GM19324 (cell line): ENCODE measurements around the gene RPRD1B.

Experiments used
- ATAC-seq: cut with Tn5 transposase; IDR thresholded peaks from one replicate; pipeline ENCODE4 v1.9.1; 2021; ENCODE audit warnings: mild to moderate bottlenecking, moderate library complexity; ENCODE audit not compliant: unreplicated experiment, low FRiP score

Gene RPRD1B

DNA sequence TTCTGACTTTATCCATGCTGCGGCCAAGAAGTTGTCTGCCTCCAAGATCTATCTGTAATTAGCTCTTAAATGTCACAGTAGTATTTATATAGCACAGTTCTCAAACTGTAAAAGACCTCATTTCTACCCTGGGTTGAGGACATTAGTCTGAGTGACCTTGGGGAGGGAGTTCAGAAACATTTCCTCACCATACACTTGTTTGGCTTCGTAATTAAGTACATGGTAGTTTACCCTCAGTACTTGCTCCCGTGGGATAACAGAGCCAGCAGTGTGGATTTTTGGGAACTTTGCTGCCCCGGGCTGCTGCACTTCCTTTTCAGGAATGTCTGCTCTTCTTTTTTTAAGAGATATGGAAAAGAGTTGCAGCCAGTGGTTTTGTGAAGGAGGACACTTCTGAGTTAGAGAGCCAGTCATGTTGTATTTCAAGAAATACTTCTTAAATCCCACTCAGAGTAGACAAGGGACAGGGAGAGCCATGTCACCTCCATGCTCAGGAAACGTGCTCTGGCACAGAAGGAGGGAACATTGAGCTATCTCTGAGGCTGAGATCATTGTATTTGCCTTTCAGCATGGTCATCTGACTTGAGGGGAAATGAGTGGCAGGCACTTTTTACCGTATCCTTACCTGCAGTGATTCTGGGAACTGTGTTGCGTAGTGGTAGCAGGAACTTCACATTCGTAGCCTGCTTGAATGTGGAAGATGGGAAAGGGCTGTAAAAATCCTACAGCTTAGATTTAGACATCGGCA, 33.6 kb downstream of the RPRD1B start:
- no peak for ATAC-seq

DNA sequence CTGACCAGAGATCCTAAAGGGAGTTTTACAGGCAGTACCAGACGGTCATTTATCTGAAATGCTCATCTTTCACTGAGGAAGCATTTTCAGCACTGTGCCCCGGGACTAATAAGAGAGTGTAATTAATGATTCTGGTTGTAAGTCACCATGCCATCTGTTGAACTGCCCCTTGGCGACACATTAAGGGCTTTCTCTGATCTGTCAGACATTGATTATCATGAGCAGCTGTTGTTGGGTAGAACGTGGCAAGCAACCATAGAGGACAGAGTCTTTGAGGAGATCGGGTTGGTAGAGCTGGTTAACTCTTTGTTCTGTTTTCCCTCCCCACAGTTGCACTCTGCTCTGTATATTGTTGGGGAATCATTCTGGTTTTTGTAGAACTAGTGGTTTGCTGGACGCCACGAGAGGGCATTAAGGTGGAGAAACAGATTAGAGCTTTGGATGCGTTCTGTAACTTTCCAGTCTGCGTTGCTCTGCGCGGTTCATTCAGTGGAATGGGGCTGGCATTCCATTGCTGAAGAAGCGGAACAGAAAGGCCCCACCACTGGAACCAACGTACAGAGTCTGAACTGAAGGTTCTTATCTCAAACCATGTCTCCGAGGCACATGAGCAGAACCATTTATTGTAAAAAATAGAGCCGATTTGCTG, 34.3 kb downstream of the RPRD1B start:
- ATAC-seq, result no peak

DNA sequence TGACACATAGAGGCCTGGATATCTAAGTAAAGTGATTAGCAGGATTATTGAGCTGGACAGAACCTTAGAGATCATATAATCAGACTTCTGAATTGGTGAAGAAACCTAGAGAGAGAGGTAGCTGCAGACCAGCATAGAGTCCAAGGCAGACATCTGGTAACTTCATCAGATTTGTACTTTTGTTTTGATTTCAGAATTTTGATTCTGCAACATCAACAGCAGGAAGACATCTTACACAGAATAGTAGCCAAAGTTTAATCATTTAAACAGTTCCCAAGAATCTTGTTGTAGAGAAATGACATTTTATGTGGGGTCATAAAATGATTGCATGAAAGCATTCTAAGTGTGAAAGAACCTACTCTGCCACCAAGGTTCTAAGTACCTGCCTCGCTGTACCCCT, 39.4 kb downstream of the RPRD1B start:
- no peak for ATAC-seq

DNA sequence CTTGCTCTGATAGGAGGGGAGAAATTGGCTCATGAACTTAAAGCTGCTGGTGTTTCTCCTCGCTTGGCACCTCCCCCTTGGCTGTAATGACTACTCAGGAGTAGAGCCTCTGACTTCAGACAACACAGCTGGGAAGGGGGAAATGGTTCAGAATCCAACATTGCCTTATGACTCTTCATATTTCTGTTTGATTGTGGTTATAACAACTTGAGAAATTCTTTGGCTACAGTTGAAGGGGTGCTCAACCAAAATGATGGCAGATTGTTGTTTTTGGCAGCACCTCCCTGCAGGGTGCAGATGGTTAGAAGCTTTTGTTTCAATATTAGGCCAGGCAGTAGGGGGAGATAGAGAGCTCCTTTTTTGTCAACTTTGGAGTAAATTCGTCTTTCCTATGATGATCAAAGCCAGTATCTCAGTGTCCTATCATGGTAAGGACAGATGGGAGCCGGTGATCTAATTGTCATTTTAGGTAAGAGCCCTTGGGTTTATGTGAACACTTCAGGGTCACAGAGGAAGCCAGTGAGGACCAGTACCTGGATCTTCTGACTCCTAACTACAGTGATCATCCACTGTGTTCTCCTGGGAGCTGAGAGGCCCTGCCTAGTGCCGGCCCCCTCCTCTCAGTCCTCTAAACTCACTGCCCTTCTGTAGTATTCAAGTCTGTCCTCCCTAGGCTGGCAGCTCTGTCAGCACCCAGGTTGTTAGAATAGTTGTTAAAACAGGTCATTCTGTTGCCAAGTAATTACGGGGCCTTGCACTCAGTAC, 39.9 kb downstream of the RPRD1B start:
- no peak for ATAC-seq

DNA sequence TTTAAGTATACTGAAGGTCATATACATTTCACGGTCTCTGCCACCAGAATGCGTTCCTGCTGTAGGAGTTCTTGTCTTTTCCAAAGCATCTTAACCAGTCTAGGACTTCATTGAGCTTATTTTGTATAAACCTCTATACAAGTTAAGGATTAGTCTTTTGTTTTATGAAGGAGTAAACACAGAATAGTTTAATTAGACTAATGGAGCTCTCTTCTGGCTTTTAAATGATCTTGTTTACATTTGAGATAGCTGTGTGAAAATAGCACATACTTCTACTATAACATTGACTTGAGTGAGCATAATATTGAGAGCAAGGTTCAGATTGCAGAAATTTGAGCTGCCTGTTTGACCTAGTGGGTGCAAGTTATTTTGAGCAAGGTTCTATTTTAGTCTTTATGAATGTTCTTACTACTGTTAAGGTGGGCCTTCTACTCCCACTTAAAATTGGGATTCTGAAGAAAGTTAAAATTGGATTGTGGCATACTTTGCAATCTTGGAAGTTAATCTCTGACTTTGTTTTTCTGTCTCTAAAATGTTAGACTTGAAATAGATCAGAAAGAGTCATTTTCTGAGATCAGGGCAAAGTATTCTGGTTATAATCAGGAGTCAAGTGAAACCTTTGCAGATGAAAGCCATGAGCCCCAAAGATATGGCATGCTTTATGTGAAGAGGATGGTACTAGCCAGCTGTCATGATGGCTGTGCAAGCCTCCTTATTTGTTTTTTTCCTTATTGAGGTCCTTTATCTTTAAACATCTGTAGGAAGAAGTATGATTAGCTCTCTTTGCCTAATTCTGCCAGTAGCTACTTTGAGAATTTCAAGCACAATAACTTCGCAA, 41.8 kb downstream of the RPRD1B start:
- no peak for ATAC-seq

DNA sequence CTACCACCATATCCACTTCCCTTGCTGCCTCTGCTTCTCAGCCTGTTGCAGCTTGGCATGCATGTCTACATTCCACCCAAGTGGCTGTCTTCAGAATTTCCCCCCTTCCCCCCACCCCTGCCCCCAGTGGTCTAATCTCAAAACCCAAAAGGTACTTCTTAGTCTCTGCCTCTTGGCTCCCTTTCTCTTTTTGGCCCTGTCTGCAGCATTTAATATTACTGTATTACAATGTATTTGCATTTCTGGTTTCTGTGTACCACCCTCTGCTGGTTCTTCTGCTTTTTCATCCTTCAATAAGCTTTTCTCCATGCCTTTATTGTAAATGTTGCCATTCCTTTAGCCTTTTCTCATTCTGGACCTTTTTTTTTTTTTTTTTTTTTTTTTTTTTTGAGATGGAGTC, 43.0 kb downstream of the RPRD1B start:
- no peak for ATAC-seq

DNA sequence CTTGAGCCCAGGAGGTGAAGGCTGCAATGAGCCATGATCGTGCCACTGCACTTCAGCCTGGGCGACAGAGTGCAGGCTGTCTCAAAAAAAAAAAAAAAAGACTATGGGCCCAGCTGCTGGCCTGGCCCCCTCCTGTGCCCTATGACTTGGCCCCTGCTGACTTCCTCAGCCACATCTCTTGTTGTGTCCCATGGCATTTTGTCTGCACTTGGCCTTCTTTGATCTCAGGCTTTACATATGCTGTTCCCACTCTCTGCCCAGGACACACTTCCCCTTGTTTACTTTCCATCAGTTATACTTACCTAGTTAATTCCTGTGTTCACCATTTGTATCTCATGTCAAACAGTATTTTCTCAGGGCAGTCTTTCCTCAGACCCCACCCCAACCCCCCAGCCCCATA, 44.5 kb downstream of the RPRD1B start:
- no peak for ATAC-seq

DNA sequence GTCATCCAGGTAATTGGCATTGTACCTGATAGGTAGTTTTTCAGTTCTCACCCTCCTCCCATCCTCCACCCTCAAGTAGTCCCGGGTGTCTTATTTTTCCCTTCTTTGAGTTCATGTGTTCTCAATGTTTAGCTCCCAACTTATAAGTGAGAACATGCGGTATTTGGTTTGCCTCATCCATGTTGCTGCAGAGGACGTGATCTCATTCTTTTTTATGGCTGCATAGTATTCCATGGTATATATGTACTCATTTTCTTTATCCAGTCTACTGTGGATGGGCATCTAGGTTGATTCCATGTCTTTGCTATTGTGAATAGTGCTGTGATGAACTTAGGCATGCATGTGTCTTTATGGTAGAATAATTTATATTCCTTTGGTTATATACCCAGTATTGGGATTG, 45.8 kb downstream of the RPRD1B start:
- ATAC-seq, result no peak

DNA sequence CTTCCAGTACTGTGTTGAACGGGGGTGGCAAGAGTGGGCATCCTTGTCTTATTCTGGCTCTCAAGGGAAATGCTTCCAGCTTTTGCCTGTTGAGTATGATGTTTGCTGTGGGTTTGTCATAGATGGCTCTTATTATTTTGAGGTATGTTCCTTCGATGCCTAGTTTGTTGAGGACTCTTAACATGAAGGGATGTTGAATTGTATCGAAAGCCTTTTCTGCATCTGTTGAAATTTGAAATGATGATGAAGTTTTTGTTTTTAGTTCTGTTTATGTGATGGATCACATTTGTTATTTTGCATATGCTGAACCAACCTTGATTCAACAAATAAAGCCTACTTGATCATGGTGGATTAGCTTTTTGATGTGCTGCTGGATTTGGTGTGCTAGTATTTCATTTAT, 48.0 kb downstream of the RPRD1B start:
- ATAC-seq, result no peak

DNA sequence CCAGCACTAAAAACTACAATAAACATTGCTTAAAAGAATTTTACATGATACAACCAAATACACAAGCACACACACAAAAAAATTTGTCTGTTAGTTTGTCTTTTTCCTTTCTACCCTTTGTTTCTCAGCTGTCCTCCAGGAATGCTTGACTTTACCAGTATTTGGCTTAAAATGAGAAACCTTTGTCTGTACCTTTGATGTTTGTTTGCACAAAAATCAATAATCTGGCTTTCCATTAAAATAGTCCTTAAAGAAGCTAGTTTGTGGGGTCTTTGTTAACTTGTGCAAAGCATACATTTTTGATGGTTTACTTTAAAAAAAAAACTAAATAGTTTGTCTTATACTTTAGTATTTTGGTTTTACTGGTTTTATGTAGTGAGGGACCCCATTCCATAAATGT, 49.3 kb downstream of the RPRD1B start:
- ATAC-seq, result no peak

DNA sequence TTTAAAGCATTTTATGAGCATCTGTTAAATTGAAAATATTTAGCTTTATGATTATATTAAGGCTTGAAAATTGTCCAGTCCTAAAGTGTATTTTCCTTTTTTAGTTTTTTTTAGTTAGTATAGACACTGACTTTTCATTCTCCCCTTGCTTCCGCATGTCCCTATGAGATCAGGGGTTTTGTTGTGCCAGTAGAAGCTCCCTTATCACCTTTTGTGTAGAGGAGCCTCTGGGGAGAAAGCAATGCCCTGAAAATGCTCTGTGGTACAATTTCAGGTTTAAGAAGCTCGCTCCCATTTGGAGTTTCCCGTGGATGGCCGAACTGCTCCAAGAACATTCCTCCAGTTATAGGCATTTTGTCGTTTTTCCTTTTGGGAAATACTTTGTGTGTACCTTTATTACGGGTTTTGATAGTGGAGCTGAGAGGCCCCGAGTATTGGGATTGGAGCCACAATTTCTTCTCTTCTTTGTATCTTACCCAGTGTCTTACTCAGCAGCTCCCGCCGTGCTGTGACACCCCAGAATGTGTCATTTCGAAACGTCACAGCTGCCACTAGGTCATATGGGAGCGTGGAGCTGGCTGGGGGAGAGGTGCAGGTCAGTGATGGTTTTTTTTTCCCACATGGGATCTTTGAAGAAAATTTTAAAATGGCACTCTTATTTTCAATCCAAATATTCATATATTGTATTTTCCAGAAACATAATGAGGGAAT, 49.9 kb downstream of the RPRD1B start:
- no peak for ATAC-seq

DNA sequence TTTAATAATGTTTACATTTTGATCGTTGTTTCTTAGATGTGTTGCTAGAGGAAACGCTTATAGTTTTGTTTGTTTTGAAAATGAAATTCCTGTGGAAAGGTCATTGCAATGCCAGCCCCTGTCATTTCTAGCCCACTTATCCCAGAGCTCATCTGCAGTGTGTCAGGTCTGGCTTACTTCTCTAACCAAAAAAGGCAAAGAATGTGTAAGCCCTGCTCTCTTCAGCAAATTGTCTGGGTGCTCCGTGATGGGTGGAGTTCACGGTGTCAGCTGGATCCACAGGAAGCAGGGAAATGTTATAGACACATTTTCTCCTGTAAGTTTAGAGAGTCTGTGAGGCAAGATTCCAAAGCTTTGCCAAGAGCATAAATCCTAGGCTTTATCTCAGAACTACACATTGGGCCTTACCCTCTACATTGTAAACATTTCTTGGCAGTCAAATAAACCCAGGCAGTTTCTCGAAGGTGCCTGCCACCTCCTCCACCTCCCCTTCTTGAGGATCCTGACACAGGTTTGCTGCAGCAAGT, 50.9 kb downstream of the RPRD1B start:
- ATAC-seq, result no peak

DNA sequence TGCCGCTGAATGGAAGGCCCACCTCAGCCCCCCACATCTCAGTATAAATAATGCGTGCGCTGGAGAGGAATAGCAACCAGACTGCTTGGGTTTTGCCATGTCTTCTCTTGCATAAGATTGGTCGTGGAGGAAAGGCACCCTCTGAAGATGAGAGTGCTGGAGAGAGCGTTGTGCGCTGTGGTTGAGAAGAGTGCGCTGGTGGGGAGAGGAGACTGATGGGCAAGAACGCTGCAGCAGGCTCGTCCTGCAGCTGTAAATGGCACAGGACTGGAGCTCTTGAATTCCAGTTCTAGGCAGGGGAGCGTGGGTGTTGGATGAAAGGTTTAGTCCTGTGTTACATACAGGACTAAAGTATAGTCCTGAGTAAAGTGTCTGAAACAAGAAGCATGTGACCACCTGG, 51.5 kb downstream of the RPRD1B start:
- ATAC-seq, result no peak

DNA sequence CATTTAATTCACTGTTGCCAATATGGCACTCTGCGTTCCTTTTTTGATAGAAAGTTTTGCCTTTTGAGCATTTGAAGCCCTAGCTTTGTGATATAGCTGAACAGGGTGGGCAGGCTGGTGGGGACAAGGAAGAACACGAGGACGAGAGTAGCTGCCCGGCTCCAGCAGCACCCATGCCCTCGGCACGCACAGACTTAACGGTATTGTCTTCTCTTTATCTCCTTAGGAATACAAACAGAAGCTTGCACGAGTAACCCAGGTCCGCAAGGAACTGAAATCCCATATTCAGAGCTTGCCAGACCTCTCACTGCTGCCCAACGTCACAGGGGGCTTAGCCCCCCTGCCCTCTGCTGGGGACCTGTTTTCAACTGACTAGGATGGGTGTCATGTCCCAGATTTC, 56.0 kb downstream of the RPRD1B start:
- ATAC-seq, result no peak

DNA sequence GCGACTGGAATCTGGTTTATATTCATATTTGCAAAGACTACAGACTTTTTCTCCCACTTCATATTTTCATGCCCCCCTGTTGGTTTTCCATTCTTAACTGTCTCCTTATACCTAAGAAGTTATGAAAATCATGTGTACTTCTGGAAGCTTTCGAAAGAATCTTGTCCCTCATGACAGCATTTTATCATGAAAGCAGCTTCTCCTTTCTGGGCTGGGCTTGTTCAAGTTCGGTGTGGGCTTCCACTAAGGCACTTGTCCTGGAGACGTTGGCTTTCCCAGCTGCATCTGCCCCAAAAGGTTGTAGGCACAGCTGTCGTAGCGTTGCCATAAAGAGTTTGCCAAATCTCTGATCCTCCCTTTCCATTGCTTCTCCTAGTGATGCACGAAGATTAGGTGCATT, 56.5 kb downstream of the RPRD1B start:
- no peak for ATAC-seq

DNA sequence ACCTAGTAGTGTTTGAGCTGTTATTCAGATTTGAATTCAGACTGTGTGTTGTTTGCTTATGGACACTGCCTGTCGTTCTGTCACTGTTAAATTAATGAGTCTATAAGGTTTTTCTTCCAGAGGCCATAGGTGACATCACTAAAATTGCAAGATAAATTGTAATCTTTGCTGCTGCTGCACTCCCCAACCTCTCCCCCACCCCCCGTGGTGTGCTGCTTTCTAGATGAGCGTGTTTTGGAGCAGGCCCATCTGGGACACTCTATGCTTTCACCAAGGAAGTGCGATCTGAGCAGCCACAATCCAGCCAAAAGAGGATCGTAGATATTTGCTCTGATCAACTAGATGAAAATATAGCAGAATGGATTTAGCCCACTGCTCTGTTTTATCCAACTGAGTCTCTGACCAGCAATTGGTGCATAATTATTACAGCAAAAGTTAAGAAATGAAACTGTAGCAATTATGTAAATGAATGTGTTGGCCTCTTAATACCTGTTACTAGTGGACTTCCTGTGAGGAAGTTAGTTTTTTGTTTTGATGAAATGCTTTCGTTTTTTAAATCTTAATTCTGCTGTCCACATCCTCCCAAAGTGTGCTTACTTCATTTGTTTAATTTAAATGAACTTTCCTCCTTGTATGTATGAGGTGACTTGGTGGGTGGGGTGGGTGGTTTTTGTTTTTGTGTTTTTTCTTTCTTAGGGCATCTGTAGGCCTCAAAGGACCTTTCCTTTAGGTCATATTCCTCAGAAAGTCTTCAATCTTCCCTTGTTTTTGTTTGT, 58.1 kb downstream of the RPRD1B start:
- no peak for ATAC-seq

DNA sequence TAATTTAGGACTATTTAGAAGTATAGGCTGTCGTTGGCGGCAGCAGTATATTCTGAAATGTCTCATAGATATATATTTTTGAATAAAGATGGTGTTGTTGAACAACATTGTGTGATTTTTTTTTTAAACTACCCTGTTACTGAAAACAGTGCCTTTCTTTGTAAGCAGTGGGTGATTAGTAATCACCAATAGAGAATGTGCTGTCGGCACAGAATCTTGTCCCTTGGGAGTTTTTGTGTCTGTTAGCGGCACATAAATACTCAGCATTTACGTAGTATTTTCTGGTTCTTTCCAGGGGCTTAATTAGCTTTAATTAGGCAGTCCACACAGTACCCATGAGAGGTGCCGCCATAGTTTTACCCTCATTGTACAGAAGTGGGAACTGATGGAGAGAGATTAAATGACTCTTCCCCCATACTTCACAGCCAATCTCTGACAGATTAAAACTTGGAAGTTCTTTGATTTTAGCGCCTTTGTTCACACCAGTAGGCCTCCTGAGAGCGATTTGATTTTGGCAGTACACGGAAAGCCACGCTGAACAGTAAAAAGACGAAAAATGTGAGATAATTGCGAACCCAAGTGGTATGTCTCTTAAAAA, 58.8 kb downstream of the RPRD1B start:
- no peak for ATAC-seq

DNA sequence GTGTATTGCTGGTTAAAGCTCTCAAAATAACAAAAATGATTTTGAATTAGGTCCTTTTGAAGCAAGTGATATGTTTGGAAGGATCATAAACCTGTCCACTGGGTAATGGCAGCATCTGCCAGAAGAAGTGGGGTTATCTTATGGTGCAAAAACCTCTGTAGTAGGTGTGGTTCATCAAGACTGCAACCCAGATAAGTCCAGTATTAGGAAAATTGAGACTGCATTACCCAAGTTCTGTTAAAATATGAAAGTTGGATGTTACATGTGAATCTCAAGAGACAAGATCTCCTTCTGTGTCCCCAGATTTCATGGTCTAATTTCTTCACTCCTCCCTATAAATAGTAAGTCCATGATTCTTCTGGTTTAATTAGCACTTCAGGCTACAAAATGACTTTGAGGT, 59.4 kb downstream of the RPRD1B start:
- ATAC-seq, result no peak

DNA sequence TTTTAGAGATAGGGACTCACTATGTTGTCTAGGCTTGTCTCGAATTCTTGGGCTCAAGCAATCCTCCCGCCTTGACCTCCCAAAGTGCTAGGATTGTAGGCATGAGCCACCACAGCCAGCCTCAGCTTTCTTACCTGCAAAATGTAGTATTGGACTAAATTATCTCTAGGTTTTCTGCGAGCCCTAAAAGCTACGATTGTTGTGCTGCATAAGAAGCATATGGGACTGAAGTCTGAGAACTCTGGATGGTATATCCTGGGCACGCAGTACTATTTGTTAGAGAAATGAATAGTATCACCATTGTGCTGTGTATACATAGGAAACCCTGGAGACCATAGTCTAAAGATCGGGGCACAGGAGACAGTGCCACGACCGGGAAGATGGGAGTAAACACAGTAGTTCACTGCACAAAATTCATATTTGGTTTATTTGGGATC, 60.1 kb downstream of the RPRD1B start:
- no peak for ATAC-seq
